ENCODE data around the gene EIF2B1. TPM values are rescaled to one million over a fixed set of nuclear protein-coding genes. Genes with fewer than 3 reads are reported as not detected.

Gene EIF2B1
- total RNA-seq (2011; cell fraction: chromatin; rRNA removed; ENCODE audit: low replicate concordance): 137 TPM in 2 replicates
- total RNA-seq (2011; cell fraction: nucleolus; rRNA removed): 64.9 and 66.7 TPM in 2 replicates
- total RNA-seq (2011; cell fraction: nucleoplasm; rRNA removed): 86.4 and 95.9 TPM in 2 replicates
- total RNA-seq (2014; rRNA removed) (127 and 195 TPM in 2 replicates), total RNA-seq (2014; rRNA removed; fragmentation: Illumina TruSeq; extraction: Trizol) (65.2 and 72.8 TPM in 2 replicates), total RNA-seq (2015; rRNA removed; fragmentation: Illumina TruSeq; extraction: Trizol) (65.4 and 67.8 TPM in 2 replicates), total RNA-seq (2021) (93.2 and 103 TPM in 2 replicates), polyA plus RNA-seq (2011; rRNA removed) (54.0 and 58.6 TPM in 2 replicates), polyA plus RNA-seq (2014; fragmentation: Illumina TruSeq; extraction: Trizol) (99.4 and 117 TPM in 2 replicates), polyA plus RNA-seq (2014; fragmentation: Nextera tagmentation; extraction: Ambion mirVana) (10 to 100 TPM; 35.7 to 43.8 TPM), polyA plus RNA-seq (2014; rRNA removed) (76.8 and 82.4 TPM in 2 replicates), polyA minus RNA-seq (2011; rRNA and poly(A)+ RNA removed) (24.8 and 25.9 TPM in 2 replicates), Bru-seq, nascent RNA (percentile 87 among the genes with signal in this experiment), BruChase-seq, experiment 1, labeled RNA remaining after a 2-hour chase (percentile 84 among the genes with signal in this experiment), BruChase-seq, experiment 2, labeled RNA remaining after a 6-hour chase (percentile 89 among the genes with signal in this experiment)
- polyA plus RNA-seq (2011; cell fraction: cytosol; rRNA removed): 26.5 and 38.4 TPM in 2 replicates
- polyA plus RNA-seq (2011; cell fraction: nucleus; rRNA removed): 253 and 282 TPM in 2 replicates
- 45.2 and 74.3 TPM in 2 replicates for polyA plus RNA-seq (2012)
- 15.8 and 22.4 TPM in 2 replicates for polyA minus RNA-seq (2011; cell fraction: cytosol; rRNA and poly(A)+ RNA removed)
- polyA minus RNA-seq (2011; cell fraction: nucleus; rRNA and poly(A)+ RNA removed): 32.3 and 48.5 TPM in 2 replicates
- long read RNA-seq, experiment 1, transcript EIF2B1-201 (9 exons, 2,477 nt): major isoform, 497 of 706 reads
- long read RNA-seq, experiment 1, partial matches to known transcripts: 63 of 706 reads
- long read RNA-seq, experiment 1, other reads (novel, unspliced or antisense): 146 of 706 reads
- long read RNA-seq, experiment 2, partial matches to known transcripts: 9 of 117 reads
- long read RNA-seq, experiment 2, other reads (novel, unspliced or antisense): 108 of 117 reads
- long read RNA-seq, experiment 3, transcript EIF2B1-201 (9 exons, 2,477 nt): major isoform, 191 of 230 reads
- long read RNA-seq, experiment 3, partial matches to known transcripts: 4 of 230 reads
- long read RNA-seq, experiment 3, other reads (novel, unspliced or antisense): 35 of 230 reads

GRCh38 chr12:123633379-123634141 lies at the start of gene EIF2B1, which contains the start of gene GTF2H3:
TSS of gene EIF2B1 (minus strand) at chr12:123633686. CDS start at chr12:123633557, 129 bp downstream.
TSS of gene GTF2H3 (plus strand) at chr12:123633829. CDS start at chr12:123633860, 31 bp downstream.
- peak within 1 kb of the TSS; percentile 97 for H3K4me3 ChIP-seq
- 0 out of 2 replicates have a peak, but pooled peaks cover 4% of the 10 kb centered on the region for H4K20me1 ChIP-seq (replicated peaks; ENCODE audit: control insufficient read depth, insufficient read depth, low read length)
- intact Hi-C loops (cut with micrococcal nuclease): loop anchor here (5.0 kb wide), 1 partner anchor 79 kb away; the partner anchor contains the start of gene ATP6V0A2
- H3K36me3 ChIP-seq (ENCODE audit: control insufficient read depth, insufficient read depth, low read length): peaks cover 46% of the 10 kb centered on the region; the same call in 2 of the 3 replicates
- no peaks in the 10 kb centered on the region for H3K27me3 ChIP-seq (ENCODE audit: control insufficient read depth in 2 of 2, insufficient read depth in 2 of 2, low read length in 2 of 2)
- CTCF ChIA-PET (ENCODE audit: low intra/inter-chr PET ratio): no interaction called here
- H3K9me1 ChIP-seq (ENCODE audit: control insufficient read depth, insufficient read depth, low read length): no peaks in the 10 kb centered on the region
- in situ Hi-C loops (cut with MboI): no loop called here
- ATAC-seq: peak; percentile 97
- H3K27ac ChIP-seq (ENCODE audit: extremely low read depth, low read depth, low read length): peak within 1 kb of the TSS; percentile 96
- BruUV-seq (replicated peaks): no TSS peak
- peak; percentile 91 to 99 (median 94) for DNase-seq (ENCODE audit: extremely low read depth in 1 of 4, low spot score in 3 of 4)
- H3K79me2 ChIP-seq (ENCODE audit: control insufficient read depth, insufficient read depth, low read length): peaks cover 63% of the 10 kb centered on the region
- H3K4me2 ChIP-seq (ENCODE audit: insufficient read depth, low read length): peak within 1 kb of the TSS; percentile 96
- peaks cover 0 to 7% of the 10 kb centered on the region in 2 experiments; a peak in 2 of 5 replicates for H3K4me1 ChIP-seq (replicated peaks in 1 of 2; ENCODE audit: control insufficient read depth in 2 of 2, insufficient read depth in 2 of 2, low read length in 2 of 2)
- peak; percentile 95 for FAIRE-seq
- H3K9me3 ChIP-seq (replicated peaks; ENCODE audit: control insufficient read depth, insufficient read depth, low read depth, low read length): no peaks in the 10 kb centered on the region
- POLR2A ChIA-PET: interaction anchor here (0.6 to 1.1 kb wide), 7 partner anchors 14 to 703 kb away, joined by 3 to 4 read pairs (median 3); partner anchors contain the start of gene MPHOSPH9
- H2AFZ ChIP-seq (ENCODE audit: low read depth, low read length): peak within 1 kb of the TSS; percentile 79
- H3K9ac ChIP-seq (ENCODE audit: insufficient read depth in 1 of 2, low read depth in 2 of 2, low read length in 2 of 2): peak within 1 kb of the TSS; percentile 98 to 100
- under 1% methylated on average over 52 of the region's 52 CpGs for WGBS (ENCODE audit: insufficient coverage, low coverage, missing lambda C conversion rate)
- TF ChIP-seq DMBX1 (CRISPR knock-in tag; IDR thresholded peaks at IDR 0.05; ENCODE audit: borderline replicate concordance) (no peak), FOXP4 (CRISPR knock-in tag; IDR thresholded peaks at IDR 0.05; ENCODE audit: borderline replicate concordance) (no peak), ZNF280A (IDR thresholded peaks at IDR 0.05; ENCODE audit: low read depth, partially characterized antibody) (no peak), HMGXB4 (CRISPR knock-in tag; IDR thresholded peaks at IDR 0.05) (peak; percentile 88; the same call in 1 of the 2 replicates), TRIM25 (IDR thresholded peaks at IDR 0.05; ENCODE audit: borderline replicate concordance) (no peak), RFX5 (IDR thresholded peaks at IDR 0.05; ENCODE audit: low read depth, low read length) (0 out of 2 replicates have a peak, but pooled peaks have one; percentile 54)
